Measurements from ENCODE around the gene CELF1. TPM values are rescaled to one million over a fixed set of nuclear protein-coding genes. Genes with fewer than 3 reads are reported as not detected.

Gene CELF1
- total and polyA plus RNA-seq, 9 of the 15 experiments (the other 6 are each of a cell fraction or from before 2014, with no cell fraction given): 11.3 to 142 (median 77.4) TPM

DNA sequence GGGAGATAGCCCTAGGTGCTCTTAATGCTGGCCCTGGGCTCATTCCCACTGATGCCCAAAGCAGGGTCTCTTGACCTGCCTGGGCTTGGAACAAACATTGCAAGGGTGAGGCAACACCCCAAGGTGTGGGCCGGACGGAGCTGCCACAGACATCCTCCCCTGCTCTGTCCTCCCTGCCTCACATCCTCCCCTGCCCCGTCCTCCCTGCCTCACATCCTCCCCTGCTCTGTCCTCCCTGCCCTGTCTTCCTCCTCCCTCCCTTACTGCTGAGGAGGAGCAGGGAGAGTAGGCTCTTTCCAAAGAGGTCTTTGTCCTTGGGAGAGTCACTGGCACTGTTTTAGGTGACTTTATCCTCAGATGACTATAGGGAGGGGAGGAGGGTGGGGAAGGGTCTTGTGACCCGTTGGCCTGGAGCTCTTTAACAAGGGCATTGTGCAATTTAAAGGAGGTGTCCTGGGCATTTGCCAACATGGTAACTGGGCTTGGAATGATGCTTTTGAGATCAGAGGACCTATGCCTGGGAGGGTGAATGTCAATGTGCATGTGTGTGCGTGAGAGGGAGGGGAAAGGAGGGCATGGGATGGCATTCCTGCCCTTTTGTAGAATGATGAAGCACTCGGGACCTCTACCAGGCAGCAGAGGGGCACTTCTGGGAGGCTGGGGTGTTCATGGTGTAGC is 34.2 kb upstream of the CELF1 start:
- in situ Hi-C loops (cut with MboI): no loop called here
- no peak for FAIRE-seq
- POLR2A ChIA-PET: interaction anchor here (0.6 to 4.2 kb wide), 8 partner anchors 8 to 74 kb away, joined by 3 to 35 read pairs (median 4); partner anchors contain the start of gene C1QTNF4

More for the DNA sequence above, 34.2 kb upstream of the CELF1 start:
- CTCF ChIA-PET (ENCODE audit: low intra/inter-chr PET ratio): no interaction called here
- ATAC-seq (no peak), DNase-seq (ENCODE audit: extremely low read depth in 1 of 4, low spot score in 3 of 4) (no peak)
- 49% methylated on average over 6 of the region's 6 CpGs for WGBS (ENCODE audit: insufficient coverage, low coverage, missing lambda C conversion rate)
- H3K27me3 ChIP-seq (ENCODE audit: control insufficient read depth in 2 of 2, insufficient read depth in 2 of 2, low read length in 2 of 2): 0 out of 5 replicates have a peak, but pooled peaks cover 0 to 2% of the 10 kb centered on the region in 2 experiments
- peak overlapping the region in 1 of 2 experiments; percentile 0; a peak in 1 of 4 replicates for H3K9ac ChIP-seq (ENCODE audit: insufficient read depth in 1 of 2, low read depth in 2 of 2, low read length in 2 of 2)
- BruUV-seq (replicated peaks): no TSS peak
- TF ChIP-seq NFYB (IDR thresholded peaks at IDR 0.05; ENCODE audit: extremely low read depth, insufficient read length) (no peak), BDP1 (IDR thresholded peaks at IDR 0.05; ENCODE audit: insufficient read depth, insufficient read length) (no peak), ZNF263 (CRISPR knock-in tag; IDR thresholded peaks at IDR 0.05; ENCODE audit: borderline replicate concordance) (peak; percentile 90), ZNF436 (CRISPR knock-in tag; IDR thresholded peaks at IDR 0.05) (no peak), RFX1 (IDR thresholded peaks at IDR 0.05) (no peak), TCF3 (CRISPR knock-in tag; IDR thresholded peaks at IDR 0.05) (no peak), CREB1 (IDR thresholded peaks at IDR 0.05) (no peak), CREB1 (CRISPR knock-in tag; IDR thresholded peaks at IDR 0.05) (no peak)
- TF ChIP-seq, protein P1, sequence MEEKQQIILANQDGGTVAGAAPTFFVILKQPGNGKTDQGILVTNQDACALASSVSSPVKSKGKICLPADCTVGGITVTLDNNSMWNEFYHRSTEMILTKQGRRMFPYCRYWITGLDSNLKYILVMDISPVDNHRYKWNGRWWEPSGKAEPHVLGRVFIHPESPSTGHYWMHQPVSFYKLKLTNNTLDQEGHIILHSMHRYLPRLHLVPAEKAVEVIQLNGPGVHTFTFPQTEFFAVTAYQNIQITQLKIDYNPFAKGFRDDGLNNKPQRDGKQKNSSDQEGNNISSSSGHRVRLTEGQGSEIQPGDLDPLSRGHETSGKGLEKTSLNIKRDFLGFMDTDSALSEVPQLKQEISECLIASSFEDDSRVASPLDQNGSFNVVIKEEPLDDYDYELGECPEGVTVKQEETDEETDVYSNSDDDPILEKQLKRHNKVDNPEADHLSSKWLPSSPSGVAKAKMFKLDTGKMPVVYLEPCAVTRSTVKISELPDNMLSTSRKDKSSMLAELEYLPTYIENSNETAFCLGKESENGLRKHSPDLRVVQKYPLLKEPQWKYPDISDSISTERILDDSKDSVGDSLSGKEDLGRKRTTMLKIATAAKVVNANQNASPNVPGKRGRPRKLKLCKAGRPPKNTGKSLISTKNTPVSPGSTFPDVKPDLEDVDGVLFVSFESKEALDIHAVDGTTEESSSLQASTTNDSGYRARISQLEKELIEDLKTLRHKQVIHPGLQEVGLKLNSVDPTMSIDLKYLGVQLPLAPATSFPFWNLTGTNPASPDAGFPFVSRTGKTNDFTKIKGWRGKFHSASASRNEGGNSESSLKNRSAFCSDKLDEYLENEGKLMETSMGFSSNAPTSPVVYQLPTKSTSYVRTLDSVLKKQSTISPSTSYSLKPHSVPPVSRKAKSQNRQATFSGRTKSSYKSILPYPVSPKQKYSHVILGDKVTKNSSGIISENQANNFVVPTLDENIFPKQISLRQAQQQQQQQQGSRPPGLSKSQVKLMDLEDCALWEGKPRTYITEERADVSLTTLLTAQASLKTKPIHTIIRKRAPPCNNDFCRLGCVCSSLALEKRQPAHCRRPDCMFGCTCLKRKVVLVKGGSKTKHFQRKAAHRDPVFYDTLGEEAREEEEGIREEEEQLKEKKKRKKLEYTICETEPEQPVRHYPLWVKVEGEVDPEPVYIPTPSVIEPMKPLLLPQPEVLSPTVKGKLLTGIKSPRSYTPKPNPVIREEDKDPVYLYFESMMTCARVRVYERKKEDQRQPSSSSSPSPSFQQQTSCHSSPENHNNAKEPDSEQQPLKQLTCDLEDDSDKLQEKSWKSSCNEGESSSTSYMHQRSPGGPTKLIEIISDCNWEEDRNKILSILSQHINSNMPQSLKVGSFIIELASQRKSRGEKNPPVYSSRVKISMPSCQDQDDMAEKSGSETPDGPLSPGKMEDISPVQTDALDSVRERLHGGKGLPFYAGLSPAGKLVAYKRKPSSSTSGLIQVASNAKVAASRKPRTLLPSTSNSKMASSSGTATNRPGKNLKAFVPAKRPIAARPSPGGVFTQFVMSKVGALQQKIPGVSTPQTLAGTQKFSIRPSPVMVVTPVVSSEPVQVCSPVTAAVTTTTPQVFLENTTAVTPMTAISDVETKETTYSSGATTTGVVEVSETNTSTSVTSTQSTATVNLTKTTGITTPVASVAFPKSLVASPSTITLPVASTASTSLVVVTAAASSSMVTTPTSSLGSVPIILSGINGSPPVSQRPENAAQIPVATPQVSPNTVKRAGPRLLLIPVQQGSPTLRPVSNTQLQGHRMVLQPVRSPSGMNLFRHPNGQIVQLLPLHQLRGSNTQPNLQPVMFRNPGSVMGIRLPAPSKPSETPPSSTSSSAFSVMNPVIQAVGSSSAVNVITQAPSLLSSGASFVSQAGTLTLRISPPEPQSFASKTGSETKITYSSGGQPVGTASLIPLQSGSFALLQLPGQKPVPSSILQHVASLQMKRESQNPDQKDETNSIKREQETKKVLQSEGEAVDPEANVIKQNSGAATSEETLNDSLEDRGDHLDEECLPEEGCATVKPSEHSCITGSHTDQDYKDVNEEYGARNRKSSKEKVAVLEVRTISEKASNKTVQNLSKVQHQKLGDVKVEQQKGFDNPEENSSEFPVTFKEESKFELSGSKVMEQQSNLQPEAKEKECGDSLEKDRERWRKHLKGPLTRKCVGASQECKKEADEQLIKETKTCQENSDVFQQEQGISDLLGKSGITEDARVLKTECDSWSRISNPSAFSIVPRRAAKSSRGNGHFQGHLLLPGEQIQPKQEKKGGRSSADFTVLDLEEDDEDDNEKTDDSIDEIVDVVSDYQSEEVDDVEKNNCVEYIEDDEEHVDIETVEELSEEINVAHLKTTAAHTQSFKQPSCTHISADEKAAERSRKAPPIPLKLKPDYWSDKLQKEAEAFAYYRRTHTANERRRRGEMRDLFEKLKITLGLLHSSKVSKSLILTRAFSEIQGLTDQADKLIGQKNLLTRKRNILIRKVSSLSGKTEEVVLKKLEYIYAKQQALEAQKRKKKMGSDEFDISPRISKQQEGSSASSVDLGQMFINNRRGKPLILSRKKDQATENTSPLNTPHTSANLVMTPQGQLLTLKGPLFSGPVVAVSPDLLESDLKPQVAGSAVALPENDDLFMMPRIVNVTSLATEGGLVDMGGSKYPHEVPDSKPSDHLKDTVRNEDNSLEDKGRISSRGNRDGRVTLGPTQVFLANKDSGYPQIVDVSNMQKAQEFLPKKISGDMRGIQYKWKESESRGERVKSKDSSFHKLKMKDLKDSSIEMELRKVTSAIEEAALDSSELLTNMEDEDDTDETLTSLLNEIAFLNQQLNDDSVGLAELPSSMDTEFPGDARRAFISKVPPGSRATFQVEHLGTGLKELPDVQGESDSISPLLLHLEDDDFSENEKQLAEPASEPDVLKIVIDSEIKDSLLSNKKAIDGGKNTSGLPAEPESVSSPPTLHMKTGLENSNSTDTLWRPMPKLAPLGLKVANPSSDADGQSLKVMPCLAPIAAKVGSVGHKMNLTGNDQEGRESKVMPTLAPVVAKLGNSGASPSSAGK (IDR thresholded peaks at IDR 0.05): no peak
- peaks cover 31% of the 10 kb centered on the region; the same call in 2 of the 3 replicates for H3K36me3 ChIP-seq (ENCODE audit: control insufficient read depth, insufficient read depth, low read length)
- intact Hi-C loops (cut with micrococcal nuclease): no loop called here
- no peak overlapping the region for H3K27ac ChIP-seq (ENCODE audit: extremely low read depth, low read depth, low read length)
- peaks cover 2% of the 10 kb centered on the region; the same call in 1 of the 3 replicates for H3K79me2 ChIP-seq (ENCODE audit: control insufficient read depth, insufficient read depth, low read length)
- H3K4me2 ChIP-seq (ENCODE audit: insufficient read depth, low read length): no peak overlapping the region
- H4K20me1 ChIP-seq (replicated peaks; ENCODE audit: control insufficient read depth, insufficient read depth, low read length): no peaks in the 10 kb centered on the region
- no peak overlapping the region for H3K4me3 ChIP-seq
- H3K9me1 ChIP-seq (ENCODE audit: control insufficient read depth, insufficient read depth, low read length): no peaks in the 10 kb centered on the region
- no peak overlapping the region for H2AFZ ChIP-seq (ENCODE audit: low read depth, low read length)
- peaks cover 0 to 14% of the 10 kb centered on the region in 2 experiments; a peak in 1 of 5 replicates for H3K4me1 ChIP-seq (replicated peaks in 1 of 2; ENCODE audit: control insufficient read depth in 2 of 2, insufficient read depth in 2 of 2, low read length in 2 of 2)
- H3K9me3 ChIP-seq (replicated peaks; ENCODE audit: control insufficient read depth, insufficient read depth, low read depth, low read length): no peaks in the 10 kb centered on the region
